ENCODE data around the gene EDNRA.

The EDNRA gene

DNA sequence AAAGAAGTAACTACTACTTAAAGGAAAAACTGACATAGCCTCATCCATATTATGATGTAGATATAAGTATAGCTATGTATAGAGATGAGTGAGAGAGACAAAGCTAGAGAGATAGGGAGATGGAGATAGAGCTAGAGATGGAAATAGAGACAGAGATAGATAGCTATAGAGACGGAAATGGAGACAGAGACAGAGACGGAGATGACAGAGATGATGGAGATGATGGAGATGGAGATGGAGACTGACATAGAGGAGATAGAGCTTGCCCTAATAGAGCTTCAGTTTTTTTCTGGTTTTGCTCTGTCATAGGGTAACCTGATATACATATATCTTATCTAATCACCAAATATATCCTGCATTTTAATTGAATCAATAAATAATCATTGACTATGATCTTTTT, 4.3 kb downstream of the EDNRA start:
- no peak for DNase-seq (ENCODE audit: low spot score)
- H3K27me3 Mint-ChIP-seq (ENCODE audit: low read depth) = peaks cover 16% of the 10 kb centered on the region
- H3K4me3 Mint-ChIP-seq = no peak overlapping the region
- no peaks in the 10 kb centered on the region for H3K4me1 Mint-ChIP-seq (ENCODE audit: low read depth)
- no peaks in the 10 kb centered on the region for H3K36me3 Mint-ChIP-seq (ENCODE audit: low read depth)
- no peak overlapping the region for H3K27ac Mint-ChIP-seq
- H3K9me3 Mint-ChIP-seq = no peaks in the 10 kb centered on the region

- Mint-ChIP-seq H3K4me3 (no peak overlapping the region), H3K4me1 (ENCODE audit: low read depth) (no peaks in the 10 kb centered on the region), H3K27ac (no peak overlapping the region), H3K27me3 (ENCODE audit: low read depth) (peaks cover 4% of the 10 kb centered on the region), H3K36me3 (ENCODE audit: low read depth) (no peaks in the 10 kb centered on the region), H3K9me3 (no peaks in the 10 kb centered on the region)
- DNase-seq (ENCODE audit: low spot score) = no peak
Observed at GRCh38 chr4:147487616-147488015, 6.7 kb downstream of the EDNRA start.

DNA sequence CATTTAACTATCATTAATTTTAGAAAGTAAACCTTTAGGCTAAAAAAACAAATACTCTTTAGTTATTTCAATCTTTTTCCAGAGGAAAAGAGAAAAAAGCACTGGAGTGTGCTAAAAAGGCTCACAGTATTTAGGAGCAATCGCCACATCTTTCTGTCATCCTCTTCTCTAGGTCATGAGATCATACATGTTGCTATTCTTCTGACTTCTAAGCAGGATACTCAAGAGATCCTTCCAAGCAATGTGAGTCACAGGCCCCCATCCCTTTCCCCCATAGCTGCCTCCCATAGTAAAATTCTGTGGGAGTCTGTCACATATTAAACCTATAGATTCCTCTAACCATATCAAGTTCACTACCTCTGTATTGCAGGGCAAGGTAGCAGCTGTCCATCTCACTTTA, 7.7 kb downstream of the EDNRA start:
- DNase-seq (ENCODE audit: low spot score) = no peak
- Mint-ChIP-seq H3K9me3 (no peaks in the 10 kb centered on the region), H3K4me1 (ENCODE audit: low read depth) (no peaks in the 10 kb centered on the region), H3K36me3 (ENCODE audit: low read depth) (no peaks in the 10 kb centered on the region), H3K27me3 (ENCODE audit: low read depth) (peaks cover 2% of the 10 kb centered on the region), H3K27ac (no peak overlapping the region), H3K4me3 (no peak overlapping the region)

DNA sequence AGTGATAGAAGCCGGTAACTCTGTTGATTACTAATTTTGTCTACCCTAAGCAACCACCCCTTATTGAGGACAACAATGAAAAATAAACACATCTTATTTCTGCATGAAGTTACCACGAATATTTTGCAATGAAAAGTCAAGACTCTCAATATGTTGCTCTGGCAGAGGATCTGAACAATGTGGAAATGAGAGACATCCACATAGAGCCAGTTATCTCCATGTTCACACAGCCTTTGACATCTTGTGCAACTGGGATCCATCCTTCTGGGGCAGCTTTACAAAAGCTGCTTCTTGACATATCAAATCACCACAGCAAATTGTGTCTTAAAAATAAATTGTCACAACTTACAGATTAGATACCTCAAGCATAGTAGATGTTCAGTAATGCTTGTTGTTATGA, 10.2 kb downstream of the EDNRA start:
- H3K4me3 Mint-ChIP-seq = no peak overlapping the region
- H3K9me3 Mint-ChIP-seq = no peaks in the 10 kb centered on the region
- no peaks in the 10 kb centered on the region for H3K4me1 Mint-ChIP-seq (ENCODE audit: low read depth)
- peaks cover 6% of the 10 kb centered on the region for H3K27me3 Mint-ChIP-seq (ENCODE audit: low read depth)
- DNase-seq (ENCODE audit: low spot score) = no peak
- no peak overlapping the region for H3K27ac Mint-ChIP-seq
- no peaks in the 10 kb centered on the region for H3K36me3 Mint-ChIP-seq (ENCODE audit: low read depth)

GRCh38 chr4:147492306-147492705, 11.4 kb downstream of the EDNRA start:
- Mint-ChIP-seq H3K36me3 (ENCODE audit: low read depth) (no peaks in the 10 kb centered on the region), H3K9me3 (no peaks in the 10 kb centered on the region), H3K4me1 (ENCODE audit: low read depth) (no peaks in the 10 kb centered on the region), H3K27ac (no peak overlapping the region), H3K27me3 (ENCODE audit: low read depth) (peaks cover 8% of the 10 kb centered on the region), H3K4me3 (no peak overlapping the region)
- no peak for DNase-seq (ENCODE audit: low spot score)

- Mint-ChIP-seq H3K27me3 (ENCODE audit: low read depth) (peaks cover 8% of the 10 kb centered on the region), H3K9me3 (no peaks in the 10 kb centered on the region), H3K36me3 (ENCODE audit: low read depth) (no peaks in the 10 kb centered on the region), H3K27ac (no peak overlapping the region), H3K4me3 (no peak overlapping the region), H3K4me1 (ENCODE audit: low read depth) (no peaks in the 10 kb centered on the region)
- no peak for DNase-seq (ENCODE audit: low spot score)
Observed at GRCh38 chr4:147492761-147493160, 11.9 kb downstream of the EDNRA start.

DNA sequence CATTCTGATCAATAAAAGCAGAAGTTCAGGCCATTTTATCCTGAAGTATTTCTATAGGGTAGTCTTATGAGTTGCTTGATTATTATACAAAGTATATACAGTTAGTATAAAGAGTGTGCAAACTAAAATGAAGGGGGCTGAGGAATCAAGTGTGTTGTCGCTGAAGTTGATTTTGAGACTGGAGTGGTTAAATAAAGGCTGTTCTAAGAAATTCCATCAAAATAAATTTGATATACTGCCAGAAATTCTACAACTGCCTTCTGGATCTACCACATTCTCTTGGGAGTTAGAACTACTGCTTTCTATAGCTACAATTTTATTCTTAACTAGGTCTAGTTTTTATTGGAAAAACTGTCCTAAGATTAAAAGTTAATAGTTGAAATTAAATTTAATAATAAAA, 12.4 kb downstream of the EDNRA start:
- H3K36me3 Mint-ChIP-seq (ENCODE audit: low read depth) = no peaks in the 10 kb centered on the region
- H3K27me3 Mint-ChIP-seq (ENCODE audit: low read depth) = peaks cover 8% of the 10 kb centered on the region
- H3K9me3 Mint-ChIP-seq = no peaks in the 10 kb centered on the region
- no peak overlapping the region for H3K27ac Mint-ChIP-seq
- H3K4me3 Mint-ChIP-seq = no peak overlapping the region
- no peak for DNase-seq (ENCODE audit: low spot score)
- H3K4me1 Mint-ChIP-seq (ENCODE audit: low read depth) = no peaks in the 10 kb centered on the region

- H3K36me3 Mint-ChIP-seq (ENCODE audit: low read depth) = no peaks in the 10 kb centered on the region
- H3K27me3 Mint-ChIP-seq (ENCODE audit: low read depth) = peaks cover 6% of the 10 kb centered on the region
- no peaks in the 10 kb centered on the region for H3K4me1 Mint-ChIP-seq (ENCODE audit: low read depth)
- no peak overlapping the region for H3K4me3 Mint-ChIP-seq
- no peaks in the 10 kb centered on the region for H3K9me3 Mint-ChIP-seq
- no peak overlapping the region for H3K27ac Mint-ChIP-seq
- DNase-seq (ENCODE audit: low spot score) = no peak
Observed at GRCh38 chr4:147494301-147494700, 13.4 kb downstream of the EDNRA start.

GRCh38 chr4:147496500-147496899, 15.6 kb downstream of the EDNRA start:
- Mint-ChIP-seq H3K4me1 (ENCODE audit: low read depth) (no peaks in the 10 kb centered on the region), H3K4me3 (no peak overlapping the region), H3K9me3 (no peaks in the 10 kb centered on the region), H3K27me3 (ENCODE audit: low read depth) (peaks cover 6% of the 10 kb centered on the region), H3K27ac (no peak overlapping the region), H3K36me3 (ENCODE audit: low read depth) (no peaks in the 10 kb centered on the region)
- DNase-seq (ENCODE audit: low spot score) = no peak

DNA sequence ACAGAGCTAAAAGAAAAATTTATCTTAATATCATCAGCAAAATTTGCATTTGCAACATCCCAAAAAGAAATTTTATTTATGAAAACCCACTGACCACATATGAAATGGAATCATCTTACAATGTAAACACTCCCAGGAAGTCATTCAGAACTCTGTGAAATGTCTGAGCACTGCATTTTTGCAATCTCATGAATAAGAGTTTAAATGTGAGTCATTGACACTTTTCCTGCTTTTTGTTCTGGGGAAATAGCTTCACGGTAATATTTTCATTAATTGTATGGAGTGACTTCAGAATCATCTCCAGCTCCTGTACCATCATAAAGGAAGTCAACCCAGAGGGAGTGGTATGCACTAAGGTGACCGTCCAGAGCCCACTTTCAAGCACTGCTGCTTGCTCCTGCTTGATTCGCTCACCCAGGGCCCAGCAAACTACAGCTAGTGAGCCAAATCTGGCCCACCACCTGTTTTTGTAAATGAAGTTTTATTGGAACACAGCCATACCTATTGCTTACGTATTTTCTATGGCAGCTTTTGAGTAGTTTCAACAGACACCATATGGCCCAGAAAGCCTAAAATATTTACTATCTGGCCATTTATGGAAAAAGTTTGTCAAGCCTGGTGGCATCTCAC, 17.2 kb downstream of the EDNRA start:
- Mint-ChIP-seq H3K9me3 (no peaks in the 10 kb centered on the region), H3K27ac (no peak overlapping the region), H3K36me3 (ENCODE audit: low read depth) (no peaks in the 10 kb centered on the region), H3K4me1 (ENCODE audit: low read depth) (no peaks in the 10 kb centered on the region), H3K27me3 (ENCODE audit: low read depth) (peaks cover 9% of the 10 kb centered on the region), H3K4me3 (no peak overlapping the region)
- no peak for DNase-seq (ENCODE audit: low spot score)

DNA sequence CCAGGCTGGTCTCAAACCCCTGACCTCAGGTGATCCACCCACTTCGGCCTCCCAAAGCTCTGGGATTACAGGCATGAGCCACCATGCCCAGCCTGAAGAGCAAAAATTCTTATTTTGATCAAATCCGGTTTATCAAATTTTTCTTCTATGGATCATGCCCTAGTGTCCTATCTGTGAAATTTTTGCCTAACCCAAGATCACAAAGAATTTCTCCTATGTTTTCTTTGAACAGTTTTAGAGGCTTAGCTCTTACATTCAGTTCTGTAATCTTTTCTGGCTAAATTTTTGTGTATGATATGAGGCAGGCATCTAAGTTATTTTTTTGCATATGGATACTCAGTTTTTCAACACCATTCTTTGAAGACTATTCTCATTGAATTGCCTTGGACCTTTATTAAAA, 27.4 kb downstream of the EDNRA start:
- Mint-ChIP-seq H3K27me3 (ENCODE audit: low read depth) (peaks cover 3% of the 10 kb centered on the region), H3K4me1 (ENCODE audit: low read depth) (no peaks in the 10 kb centered on the region), H3K27ac (no peak overlapping the region), H3K9me3 (no peaks in the 10 kb centered on the region), H3K36me3 (ENCODE audit: low read depth) (no peaks in the 10 kb centered on the region), H3K4me3 (no peak overlapping the region)
- DNase-seq (ENCODE audit: low spot score) = no peak

- Mint-ChIP-seq H3K4me1 (ENCODE audit: low read depth) (no peaks in the 10 kb centered on the region), H3K27ac (no peak overlapping the region), H3K9me3 (no peaks in the 10 kb centered on the region), H3K36me3 (ENCODE audit: low read depth) (no peaks in the 10 kb centered on the region), H3K4me3 (no peak overlapping the region), H3K27me3 (ENCODE audit: low read depth) (peaks cover 3% of the 10 kb centered on the region)
- DNase-seq (ENCODE audit: low spot score) = no peak
Observed at GRCh38 chr4:147509386-147509785, 28.5 kb downstream of the EDNRA start.

GRCh38 chr4:147510962-147511668, 30.2 kb downstream of the EDNRA start:
- no peaks in the 10 kb centered on the region for H3K9me3 Mint-ChIP-seq

DNA sequence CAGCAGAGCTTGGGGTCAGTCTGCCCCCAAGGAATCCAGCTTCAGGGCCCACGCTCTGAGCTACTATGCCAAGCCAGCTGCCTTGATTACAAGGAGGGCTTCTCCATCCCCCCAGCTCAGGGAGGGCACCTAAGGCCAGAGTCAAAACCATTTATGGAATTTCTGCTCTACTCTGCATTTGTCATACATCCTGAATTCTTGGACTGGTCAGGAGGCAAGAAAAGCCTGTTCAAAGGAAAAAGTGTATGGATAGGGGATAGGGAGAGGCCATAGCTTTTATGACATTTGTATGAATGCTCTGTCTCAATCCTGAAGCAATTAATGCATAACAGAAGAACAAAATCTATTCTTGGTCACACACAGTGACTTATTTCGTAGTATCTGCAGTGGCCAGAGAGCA, 32.2 kb downstream of the EDNRA start:
- no peaks in the 10 kb centered on the region for H3K9me3 Mint-ChIP-seq
- DNase-seq (ENCODE audit: low spot score) = no peak
- no peak overlapping the region for H3K27ac Mint-ChIP-seq
- H3K27me3 Mint-ChIP-seq (ENCODE audit: low read depth) = peaks cover 6% of the 10 kb centered on the region
- no peaks in the 10 kb centered on the region for H3K4me1 Mint-ChIP-seq (ENCODE audit: low read depth)
- H3K36me3 Mint-ChIP-seq (ENCODE audit: low read depth) = no peaks in the 10 kb centered on the region
- H3K4me3 Mint-ChIP-seq = no peak overlapping the region

More at GRCh38 chr4:147510962-147511668, 30.2 kb downstream of the EDNRA start:
- DNase-seq (ENCODE audit: low spot score) = no peak
- no peaks in the 10 kb centered on the region for H3K36me3 Mint-ChIP-seq (ENCODE audit: low read depth)
- no peak overlapping the region for H3K27ac Mint-ChIP-seq
- H3K27me3 Mint-ChIP-seq (ENCODE audit: low read depth) = peaks cover 3% of the 10 kb centered on the region
- H3K4me3 Mint-ChIP-seq = no peak overlapping the region
- no peaks in the 10 kb centered on the region for H3K4me1 Mint-ChIP-seq (ENCODE audit: low read depth)

GRCh38 chr4:147513952-147514351, 33.1 kb downstream of the EDNRA start:
- peaks cover 6% of the 10 kb centered on the region for H3K27me3 Mint-ChIP-seq (ENCODE audit: low read depth)
- no peak for DNase-seq (ENCODE audit: low spot score)

More at GRCh38 chr4:147513952-147514351, 33.1 kb downstream of the EDNRA start:
- Mint-ChIP-seq H3K27ac (no peak overlapping the region), H3K9me3 (no peaks in the 10 kb centered on the region), H3K4me1 (ENCODE audit: low read depth) (no peaks in the 10 kb centered on the region), H3K36me3 (ENCODE audit: low read depth) (no peaks in the 10 kb centered on the region), H3K4me3 (no peak overlapping the region)

Measured in T-helper 2 cell treated with Interferon-gamma antibody and Interleukin-4, amounts not matched to agents 5 μg/mL and 100 μg/mL, for 36 hours (primary cell).